HT1080 (cell line): ENCODE results near the gene DHODH. TPM values are rescaled to one million over a fixed set of nuclear protein-coding genes. Genes with fewer than 3 reads are reported as not detected.

Experiments
- DNase-seq: peaks from one replicate; pipeline ENCODE4 v3.0.0-alpha.2; 2015; ENCODE audit warnings: low read depth
- total RNA-seq: library from RNA; depleted of rRNA; stranded (reverse); fragments of >200 nt; shearing (Covaris generic); gene quantifications from 2 replicates; pipeline ENCODE4 v1.2.3, GENCODE V29; 2014

DHODH gene
- total RNA-seq, 1 experiment from 2014 or later: 14.6 TPM

GRCh38 chr16:72013389-72013788 lies 4.8 kb downstream of the DHODH start:
- no peak for DNase-seq

- no peak for DNase-seq
These were observed 5.5 kb downstream of the DHODH start for GRCh38 chr16:72013888-72014581.

- no peak for DNase-seq
These were observed 6.1 kb downstream of the DHODH start for GRCh38 chr16:72014675-72015074.

- DNase-seq: no peak
These were observed 6.6 kb downstream of the DHODH start for GRCh38 chr16:72015124-72015523.

GRCh38 chr16:72018470-72018869 lies 9.9 kb downstream of the DHODH start:
- DNase-seq: no peak

GRCh38 chr16:72021043-72021442 lies 12.5 kb downstream of the DHODH start:
- no peak for DNase-seq

GRCh38 chr16:72022127-72022526 lies 13.6 kb downstream of the DHODH start:
- no peak for DNase-seq

GRCh38 chr16:72023962-72024361 lies 15.4 kb downstream of the DHODH start:
- no peak for DNase-seq

GRCh38 chr16:72024862-72025382 lies 16.4 kb downstream of the DHODH start:
- DNase-seq: no peak

- DNase-seq: no peak
These were observed 17.0 kb downstream of the DHODH start for GRCh38 chr16:72025404-72026114.

- no peak for DNase-seq
These were observed 19.3 kb downstream of the DHODH start for GRCh38 chr16:72027669-72028378.

- DNase-seq: no peak
These were observed 21.2 kb downstream of the DHODH start for GRCh38 chr16:72029567-72030271.

- DNase-seq: no peak
These were observed 24.9 kb downstream of the DHODH start for GRCh38 chr16:72033437-72033836.

GRCh38 chr16:72036098-72036497 lies 27.6 kb downstream of the DHODH start:
- no peak for DNase-seq

GRCh38 chr16:72042157-72042660 lies 33.7 kb downstream of the DHODH start:
- peak; percentile 23 for DNase-seq

GRCh38 chr16:72043058-72043457 lies 34.5 kb downstream of the DHODH start:
- no peak for DNase-seq

GRCh38 chr16:72043539-72043938 lies 35.0 kb downstream of the DHODH start:
- DNase-seq: no peak

- no peak for DNase-seq
These were observed 35.8 kb downstream of the DHODH start for GRCh38 chr16:72044296-72044695.

GRCh38 chr16:72044825-72045359 lies 36.3 kb downstream of the DHODH start:
- DNase-seq: no peak

- no peak for DNase-seq
These were observed 40.6 kb downstream of the DHODH start for GRCh38 chr16:72049110-72049509.
